NCI-H187 treated with DMSO at 0.1 percent for 48 hours (cell line): ENCODE measurements around the gene BTBD2.
"Not testable (repeated sequence)": the region's sequence is repeated elsewhere in the genome, so short reads cannot be mapped to it uniquely, and the experiment has no call there.

Experiments used
- DNase-seq: peaks from one replicate; lab custom pipeline; 2025; lab: John Stamatoyannopoulos, UW

BTBD2 gene

DNA sequence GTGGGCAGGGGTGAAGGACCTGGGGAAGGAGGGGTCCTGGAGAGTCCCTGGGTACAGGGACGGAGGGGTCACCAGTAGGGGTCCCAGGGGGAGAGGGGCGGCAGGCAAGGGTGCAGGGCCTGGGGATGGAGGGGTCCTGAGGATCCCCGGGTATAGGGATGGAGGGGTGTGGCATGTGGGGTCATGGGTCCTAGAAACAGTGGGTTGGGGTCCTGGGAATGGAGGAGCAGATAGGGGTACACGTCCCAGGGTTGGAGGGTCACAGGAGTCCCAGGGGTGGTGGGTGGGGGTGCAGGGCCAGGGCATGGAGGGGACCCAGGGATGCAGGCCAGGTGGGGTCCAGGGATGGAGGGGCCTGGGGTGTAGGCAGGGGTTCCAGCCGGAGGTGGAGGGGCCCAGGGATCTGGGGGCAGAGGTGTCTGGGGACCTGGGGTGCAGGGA lies 1.4 kb downstream of the BTBD2 start:
- no peak for DNase-seq

DNA sequence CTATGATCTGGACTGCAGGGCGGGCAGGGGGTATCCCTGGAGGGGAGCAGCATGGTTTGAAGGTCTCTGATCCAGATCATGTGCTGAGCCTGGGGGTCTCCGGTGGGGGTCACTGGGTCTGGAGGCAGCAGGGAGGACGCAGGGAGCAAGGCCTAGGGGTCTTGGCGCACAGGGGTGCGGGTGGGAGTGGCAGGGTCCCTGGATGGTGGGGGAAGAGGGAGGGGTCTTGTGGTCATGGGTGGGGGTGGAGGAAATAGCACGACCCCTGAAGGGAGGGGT lies 1.9 kb downstream of the BTBD2 start:
- no peak for DNase-seq

DNA sequence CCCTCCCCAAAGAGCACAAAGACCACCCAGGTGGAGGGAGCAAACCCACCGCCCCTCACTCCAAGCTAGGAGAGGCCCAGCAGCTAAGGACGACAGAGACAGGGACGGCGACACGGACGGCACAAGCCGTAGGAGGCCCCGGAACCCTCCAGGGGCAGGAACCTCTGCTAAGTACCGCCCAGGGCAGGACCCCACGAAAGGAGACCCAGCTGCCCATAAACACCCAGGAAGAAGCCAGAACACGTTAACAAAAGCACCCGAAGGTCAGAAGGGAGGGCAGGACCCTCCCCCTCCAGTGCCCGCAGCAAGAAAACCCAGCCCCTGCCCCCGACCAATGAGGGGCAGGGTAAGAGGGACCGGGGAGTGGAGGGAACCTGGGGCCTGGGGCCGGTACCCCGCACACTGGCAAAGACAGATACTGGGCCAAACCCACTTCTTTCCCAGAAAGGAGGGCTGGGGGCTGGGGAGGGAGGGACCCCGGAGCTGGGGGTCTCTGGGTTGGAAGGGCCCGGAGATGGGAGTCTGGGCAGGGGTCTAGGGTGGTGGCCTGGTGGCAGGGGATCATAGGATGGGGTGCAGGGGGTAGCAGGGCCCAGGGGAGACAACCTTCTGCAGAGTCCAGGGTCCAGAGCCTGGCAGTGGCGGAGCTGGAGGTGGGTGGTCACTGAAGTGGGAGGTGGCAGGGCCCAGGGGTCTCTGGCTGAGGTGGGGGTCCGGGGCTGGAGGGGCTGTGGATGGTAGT lies 2.4 kb downstream of the BTBD2 start:
- no peak for DNase-seq

DNA sequence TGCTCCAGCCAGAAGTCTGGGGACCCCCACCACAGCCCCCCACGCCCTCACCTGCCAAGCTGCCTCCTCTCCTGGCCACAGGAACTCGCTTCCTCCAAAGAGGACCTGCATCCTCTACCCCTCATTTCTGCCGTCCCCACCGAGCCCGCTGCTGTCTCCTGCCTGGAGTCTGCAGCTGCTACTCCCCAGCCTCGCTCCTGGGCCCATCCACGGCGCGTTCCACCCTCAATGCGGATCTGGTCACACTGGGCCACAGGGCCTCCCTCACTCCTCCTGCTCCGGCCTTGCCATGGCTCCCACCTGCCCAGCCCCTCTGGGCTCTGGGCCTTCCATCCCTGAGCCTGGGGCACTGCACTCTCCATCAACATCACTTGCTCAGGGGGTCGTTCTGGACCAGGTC lies 4.3 kb downstream of the BTBD2 start:
- DNase-seq: no peak

DNA sequence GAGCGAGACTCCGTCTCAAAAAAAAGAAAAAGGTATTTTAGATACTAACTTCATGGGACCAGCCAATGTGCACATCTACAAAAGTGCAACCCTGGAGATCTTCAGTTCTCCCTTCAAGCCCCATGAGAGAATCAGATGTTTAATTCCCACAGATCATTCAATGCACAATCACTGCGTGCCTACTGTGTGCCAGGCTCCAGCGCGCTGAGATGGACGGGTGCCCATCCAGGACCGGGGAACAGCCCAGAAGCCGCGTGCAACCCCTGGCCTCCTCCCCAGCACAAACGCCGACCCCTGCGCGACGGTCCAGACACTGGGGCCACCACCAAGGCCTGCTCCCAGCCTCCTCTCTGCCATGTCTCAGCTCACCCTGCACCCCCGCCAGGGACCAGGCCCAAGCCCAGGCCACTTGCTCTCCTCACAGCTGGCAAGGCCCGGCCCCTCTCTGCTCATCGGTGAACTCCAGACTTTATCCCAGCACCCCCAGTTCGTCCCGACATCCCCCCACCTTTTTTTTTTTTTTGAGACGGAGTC lies 5.3 kb downstream of the BTBD2 start:
- DNase-seq: no peak

DNA sequence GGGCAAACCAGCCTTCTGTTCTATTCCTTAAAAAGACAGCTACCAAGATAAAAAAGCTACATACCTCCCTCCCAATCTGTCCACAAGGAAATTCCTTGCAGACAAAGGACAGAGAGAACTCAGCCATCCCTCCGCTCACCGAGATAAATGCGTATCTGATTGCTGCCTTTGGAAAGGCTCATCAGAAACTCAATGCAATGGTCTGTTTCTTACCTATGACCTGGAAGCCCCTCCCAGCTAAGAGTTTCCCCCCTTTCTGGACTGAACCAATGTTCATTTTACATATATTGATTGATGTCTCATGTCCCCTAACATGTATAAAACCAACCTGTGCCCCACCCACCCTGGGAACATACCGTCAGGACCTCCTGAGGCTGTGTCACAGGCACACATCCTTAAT lies 11.6 kb downstream of the BTBD2 start:
- DNase-seq: no peak

DNA sequence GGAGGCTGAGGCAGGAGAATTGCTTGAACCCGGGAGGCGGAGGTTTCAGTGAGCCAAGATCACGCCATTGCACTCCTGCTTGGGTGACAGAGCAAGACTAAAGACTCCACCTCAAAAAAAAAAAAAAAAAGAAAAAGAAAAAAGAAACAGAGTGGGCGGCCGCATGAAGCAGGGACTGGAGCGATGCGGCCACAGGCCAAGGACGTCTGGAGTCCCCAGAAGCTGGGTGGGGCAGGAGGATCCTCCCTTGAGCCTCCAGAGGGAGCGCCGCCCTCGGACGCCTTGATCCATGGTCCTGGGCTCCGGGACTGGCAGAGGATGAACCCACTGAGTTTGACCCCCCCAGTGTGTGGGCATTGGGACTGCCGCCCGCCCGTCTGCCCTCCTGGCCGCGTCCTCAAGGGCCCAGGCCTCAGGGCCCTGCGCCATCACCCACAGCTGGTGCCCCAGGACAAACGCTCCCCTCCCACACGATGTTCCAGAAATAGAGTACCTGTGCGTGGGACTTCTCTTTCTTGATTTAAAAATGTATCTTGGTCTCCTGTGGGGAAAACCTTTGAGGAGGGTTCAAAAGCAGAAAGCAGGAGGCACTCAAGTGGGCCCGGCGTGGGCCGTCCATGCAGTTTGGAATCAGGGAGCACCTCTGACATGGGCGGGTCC lies 15.5 kb downstream of the BTBD2 start:
- DNase-seq: no peak

DNA sequence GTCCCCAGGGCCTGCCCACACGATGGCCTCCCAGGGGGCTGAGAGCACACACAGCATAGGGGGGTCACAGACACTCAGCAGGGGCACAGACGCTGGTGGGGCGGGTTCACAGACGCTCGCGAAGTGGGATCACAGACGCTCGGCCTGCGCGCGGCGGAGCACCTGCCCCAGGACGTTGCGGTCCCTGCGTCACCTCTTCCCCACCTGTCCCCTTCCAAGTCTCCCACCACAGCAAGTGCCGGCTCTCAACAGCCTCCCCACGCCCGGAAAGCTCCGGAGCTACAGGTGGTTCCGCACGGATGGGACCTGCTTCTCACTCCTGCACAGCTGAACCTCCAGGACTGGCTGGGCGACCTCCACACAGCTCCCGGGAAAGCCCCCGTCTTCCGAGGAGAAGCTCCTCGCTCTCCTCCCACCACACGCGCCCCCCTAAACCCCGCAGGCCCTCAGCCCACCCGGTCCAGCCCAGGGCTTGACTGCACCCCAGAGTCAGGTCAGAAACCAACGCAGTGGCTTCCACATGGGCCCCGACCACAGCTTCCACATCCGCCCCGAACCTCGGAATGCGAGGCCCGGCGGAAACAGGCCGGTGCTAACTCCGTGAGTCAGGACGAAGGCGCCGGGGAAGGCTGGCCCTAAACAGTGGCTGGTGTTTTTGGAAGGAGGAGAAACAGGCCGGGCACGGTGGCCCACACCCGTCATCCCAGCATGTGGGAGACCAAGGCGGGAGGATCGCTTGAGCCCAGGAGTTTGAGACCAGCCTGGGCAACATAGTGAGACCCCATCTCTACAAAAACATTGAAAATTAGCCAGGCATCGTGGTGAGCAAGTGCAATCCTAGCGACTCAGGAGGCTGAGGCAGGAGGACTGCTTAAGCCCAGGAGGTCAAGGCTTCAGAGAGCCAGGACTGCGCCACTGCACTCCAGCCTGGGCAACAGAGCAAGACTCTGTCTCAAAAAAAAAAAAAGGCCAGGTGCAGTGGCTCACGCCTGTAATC lies 16.5 kb downstream of the BTBD2 start:
- DNase-seq: no peak

DNA sequence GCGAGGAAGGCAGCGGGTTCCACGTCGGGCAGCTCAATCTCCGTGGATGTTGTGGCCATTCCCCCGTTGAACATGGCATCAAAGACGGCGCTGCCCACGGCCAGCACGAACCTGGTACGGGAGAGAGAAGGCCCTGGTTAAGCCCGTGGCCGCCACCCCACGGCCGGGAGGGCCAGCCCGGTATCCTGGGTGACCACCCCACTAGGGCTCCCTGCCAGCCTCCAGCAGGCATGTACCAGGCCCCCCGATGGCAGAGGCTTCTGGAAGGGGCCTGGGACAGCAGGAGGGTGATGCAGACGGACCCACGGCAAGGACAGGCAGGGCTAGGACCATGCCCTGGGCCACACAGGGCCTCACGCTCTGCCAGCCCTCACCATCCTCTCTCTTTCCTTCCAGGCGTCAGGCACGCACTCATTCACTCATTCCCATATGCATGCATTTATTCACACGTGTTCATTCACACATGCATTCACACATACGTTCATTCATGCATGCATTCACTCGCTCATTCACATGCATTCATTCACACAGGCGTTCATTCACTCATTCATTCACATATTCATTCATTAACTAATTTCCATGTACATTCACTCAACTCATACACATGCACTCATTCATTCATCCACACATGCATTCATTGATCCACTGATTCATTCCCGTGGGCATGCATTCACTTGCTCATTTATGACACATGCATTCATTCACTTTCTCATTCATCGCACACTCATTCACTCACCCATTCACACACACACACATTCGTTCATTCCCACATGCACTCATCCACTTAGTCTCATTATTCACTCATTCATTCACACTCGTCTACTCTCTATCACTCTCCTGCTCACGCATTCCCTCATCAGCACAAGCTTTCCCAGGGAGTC lies 17.9 kb downstream of the BTBD2 start:
- no peak for DNase-seq

DNA sequence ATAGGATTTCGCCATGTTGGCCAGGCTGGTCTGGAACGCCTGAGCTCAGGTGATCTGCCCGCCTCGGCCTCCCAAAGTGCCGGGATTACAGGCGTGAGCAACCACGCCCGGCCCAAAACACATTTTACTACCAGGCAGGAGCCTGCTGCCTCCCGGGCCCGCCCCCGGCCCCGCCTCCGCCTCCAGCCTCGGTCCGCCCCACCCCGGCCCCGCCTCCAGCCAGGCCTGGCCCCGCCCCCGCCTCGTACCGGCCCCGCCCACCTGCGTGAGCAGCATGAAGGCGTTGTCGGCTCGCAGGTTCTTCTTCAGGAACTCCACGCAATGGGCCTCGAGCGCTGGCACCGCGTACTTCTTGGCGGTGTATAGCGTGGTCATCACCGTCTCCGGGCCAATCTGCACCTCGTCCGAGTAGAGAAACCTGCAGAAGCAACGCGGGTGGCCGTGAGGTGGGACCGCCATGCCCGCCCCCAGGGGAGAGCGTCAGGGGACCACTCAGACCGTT lies 22.7 kb downstream of the BTBD2 start:
- no peak for DNase-seq

DNA sequence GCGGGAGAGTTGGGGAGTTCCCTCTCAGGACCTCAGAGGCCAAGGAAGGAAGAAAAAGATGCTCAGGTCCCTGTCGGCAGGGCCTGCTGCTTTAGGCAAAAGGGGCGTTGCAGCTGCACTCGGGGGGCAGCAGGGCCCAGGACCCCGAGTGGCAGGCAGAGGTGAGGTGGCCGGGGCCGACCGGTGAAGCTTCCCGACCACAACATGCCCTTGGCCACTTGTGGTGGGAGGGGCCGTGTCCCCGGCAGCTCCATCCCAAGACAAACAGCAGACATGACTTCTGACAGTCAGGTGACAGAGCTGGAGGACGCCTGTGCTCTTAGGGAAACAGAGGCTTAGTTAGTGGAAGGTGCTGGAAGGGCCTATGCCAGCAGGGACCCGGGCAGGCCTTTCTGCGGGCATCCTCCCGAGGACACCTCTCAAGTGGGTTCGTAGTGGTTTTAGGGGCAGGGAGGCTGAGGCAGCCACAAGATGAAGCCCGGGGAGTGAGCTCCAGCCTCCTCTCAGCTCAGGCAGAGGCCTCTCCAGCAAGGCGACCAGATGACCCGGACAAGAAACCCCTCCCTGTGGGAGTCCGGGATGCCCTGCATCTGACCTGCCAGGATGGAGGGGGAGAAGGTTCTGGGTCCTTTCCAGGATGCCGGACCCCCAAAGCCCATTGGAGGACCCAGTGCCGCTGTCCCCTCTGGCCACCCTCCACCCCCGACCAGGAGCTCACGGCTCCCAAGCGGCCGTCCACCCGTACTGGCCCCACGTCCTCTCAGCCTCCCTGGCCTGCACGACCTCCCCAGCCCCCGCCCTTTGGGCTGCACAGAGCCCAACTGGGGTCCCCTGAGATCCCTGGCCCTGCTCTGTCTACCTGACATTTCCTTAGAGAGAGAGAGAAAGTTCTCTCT lies 24.2 kb downstream of the BTBD2 start:
- no peak for DNase-seq

DNA sequence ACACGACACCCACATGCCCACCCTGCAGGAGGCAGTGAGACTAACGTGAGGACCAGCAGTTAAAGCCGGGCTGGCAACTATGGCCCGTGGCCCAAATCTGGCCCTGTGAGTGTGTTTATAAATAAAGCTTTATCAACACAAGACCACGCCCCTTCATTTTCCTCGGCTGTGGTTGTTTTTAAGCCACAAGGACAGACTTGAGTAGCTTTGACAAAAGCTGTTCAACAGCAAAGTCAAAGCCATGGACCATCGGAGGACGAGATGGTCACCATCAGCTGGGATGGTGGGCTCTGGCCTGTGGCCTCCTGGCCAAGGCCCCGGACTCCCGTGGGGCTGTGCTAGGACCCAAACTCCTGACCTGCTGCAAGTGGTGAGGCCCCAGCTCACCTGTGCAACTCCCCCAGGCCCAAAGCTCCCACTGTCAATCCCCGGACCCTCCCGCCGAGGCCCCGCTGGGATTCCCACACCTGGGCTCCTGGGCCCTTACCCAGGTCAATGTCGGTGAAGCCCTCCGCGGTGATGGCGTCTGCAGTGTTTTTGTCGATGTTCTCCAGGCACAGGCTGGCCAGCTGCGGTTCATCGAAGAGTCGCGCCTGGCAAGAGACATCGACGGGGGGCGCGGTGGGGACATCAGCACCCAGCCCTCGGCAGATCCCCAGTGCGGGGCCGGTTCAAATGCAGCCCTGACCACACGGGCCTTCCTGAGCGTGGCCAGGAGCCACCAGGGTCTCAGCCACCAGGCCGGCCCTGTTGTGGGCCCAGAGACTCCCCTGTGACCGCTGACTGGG lies 25.1 kb downstream of the BTBD2 start:
- DNase-seq: no peak

DNA sequence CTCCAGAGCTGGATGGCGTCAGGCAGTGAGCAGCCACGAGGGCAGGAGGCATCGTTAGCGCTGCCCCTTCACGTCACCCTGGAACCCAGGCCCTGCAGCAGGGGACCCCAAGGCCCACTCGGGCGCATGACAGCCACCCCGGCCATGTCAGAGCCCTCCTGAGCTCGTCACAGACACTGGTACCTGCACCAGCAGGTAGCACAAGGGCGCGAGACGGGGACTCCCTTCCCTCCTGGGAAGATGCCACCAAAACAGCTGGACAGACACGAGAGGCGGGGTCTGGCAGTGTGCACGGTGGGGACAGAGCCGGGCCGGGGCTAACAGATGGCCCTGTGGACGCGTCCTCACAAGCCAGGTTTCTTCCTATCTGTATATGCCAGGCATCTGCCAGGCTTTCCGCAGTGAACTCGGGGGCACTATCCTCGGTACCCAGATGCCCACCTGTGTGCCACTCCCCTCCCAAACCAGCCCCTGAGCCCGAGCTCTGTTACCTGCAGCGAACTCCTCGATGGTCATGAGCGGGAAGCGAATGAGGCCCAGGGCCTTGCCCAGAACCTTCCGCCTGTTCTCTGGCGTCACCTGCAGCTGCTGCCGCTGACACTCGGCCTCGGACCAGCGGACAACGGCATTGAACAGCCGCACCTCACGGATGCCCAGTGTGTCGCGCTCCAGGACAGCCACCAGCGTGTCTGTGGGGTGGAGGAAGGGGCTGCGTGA lies 25.8 kb downstream of the BTBD2 start:
- no peak for DNase-seq

DNA sequence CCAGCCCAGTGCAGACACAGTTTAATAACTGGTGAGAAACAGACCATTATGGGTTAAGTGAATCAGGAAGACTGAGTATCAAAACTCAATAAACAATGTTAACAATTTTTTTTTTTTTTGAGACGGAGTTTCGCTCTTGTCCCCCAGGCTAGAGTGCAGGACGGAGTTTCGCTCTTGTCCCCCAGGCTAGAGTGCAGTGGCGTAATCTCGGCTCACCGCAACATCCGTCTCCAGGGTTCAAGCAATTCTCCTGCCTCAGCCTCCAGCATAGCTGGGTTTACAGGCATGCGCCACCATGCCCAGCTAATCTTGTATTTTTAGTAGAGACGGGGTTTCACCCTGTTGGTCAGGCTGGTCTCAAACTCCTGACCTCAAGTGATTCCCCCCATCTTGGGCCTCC lies 27.1 kb downstream of the BTBD2 start:
- DNase-seq: not testable (repeated sequence)

DNA sequence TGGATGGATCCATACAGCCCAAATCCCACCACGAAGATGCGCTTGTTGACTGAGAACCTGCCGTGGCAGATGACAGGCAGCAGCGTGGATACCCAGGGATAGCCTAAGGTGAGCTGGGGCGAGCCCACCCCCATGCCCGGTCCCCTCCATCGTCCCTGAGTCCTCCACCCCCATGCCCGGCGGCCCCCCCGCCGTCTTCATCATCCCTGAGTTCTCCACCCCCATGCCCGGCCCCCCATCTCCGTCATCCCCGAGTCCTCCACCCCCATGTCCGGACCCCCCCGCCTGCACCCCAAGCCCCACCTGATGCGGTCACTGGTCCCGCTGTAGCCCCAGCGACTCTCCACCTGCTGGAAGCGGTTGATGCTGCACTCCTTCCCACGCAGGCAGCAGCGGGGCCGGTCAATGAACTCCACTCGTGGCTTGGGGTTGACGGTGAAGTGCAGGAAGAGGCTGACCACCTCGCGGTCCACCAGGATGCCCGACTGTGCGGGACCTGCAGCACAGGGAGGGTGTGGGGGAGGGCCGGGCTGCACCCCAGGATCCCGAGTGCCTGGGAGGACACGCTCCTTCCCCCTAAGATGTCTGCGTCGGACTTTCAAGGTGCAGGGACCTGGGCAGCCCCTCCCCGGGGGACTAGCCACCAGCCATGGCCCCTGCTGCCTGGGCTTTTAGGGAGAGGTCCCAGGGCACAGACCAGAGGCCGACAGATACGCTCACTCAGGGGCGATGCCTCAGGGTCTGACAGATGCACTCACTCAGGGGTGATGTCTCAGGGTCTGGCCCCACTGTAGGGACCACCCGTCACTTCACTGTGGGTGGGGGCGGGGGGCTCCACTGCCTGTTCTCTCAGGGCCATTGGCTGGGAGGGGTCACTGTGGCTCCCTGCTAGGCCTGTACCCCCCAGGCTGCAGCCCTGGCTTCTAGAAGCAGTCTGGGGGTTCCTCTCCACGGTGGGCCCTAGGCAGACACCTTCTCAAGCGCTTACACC lies 28.0 kb downstream of the BTBD2 start:
- DNase-seq: no peak

DNA sequence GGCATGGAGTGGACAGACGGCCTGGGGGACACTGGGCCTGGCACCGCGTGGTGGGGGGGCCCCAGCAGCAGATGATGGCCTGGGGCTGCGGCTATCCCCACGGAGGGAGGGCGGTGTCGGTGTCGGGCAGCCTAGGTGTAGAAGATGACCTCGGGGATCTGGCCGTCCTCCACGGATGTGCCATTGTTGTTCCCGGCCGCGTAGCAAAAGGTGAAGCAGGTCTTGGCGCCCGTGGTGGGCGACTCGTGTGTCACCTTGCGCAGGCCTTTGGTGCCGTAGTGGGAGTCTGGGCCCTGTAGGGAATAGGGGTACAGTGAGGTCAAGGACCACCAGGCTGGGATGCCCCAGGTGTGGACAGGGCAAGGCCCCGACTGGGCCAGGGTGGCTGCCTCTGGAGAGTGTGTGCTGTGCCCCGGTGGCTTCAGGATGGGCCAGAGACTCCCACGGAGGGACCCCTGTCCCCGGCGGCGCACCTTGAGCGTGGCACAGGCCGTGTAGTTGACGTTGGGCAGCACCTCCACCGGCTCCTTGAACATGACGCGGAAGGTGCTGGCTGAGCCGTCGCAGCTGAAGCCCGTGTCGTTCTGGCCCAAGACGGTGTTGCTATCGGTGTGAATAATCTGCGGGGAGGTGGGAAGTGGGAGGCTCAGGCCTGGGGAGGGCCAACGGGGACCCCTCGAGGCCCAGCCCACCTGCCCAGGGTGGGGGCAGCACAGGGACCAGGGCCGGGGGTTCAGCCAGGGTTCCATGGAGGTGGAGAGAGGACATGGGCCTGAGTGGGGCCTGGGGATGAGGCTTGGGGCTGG lies 29.0 kb downstream of the BTBD2 start:
- no peak for DNase-seq
